K562 (cell line): Measurements from ENCODE around the gene NEK4. TPM values are rescaled to one million over a fixed set of nuclear protein-coding genes. Genes with fewer than 3 reads are reported as not detected.

Source experiments
- CREBBP ChIP-seq: IDR thresholded peaks from one replicate; pipeline ENCODE4 v1.6.1; 2012; ENCODE audit warnings: low read depth, mild to moderate bottlenecking, control low read depth, inconsistent platforms, low read length
- PYGO2 ChIP-seq: fragments of 450-650 bp; IDR thresholded peaks from 2 replicates; pipeline ENCODE4 v1.6.1; 2016; ENCODE audit warnings: mild to moderate bottlenecking, missing genetic modification characterization, moderate library complexity, missing compliant biosample characterization
- SMAD3 ChIP-seq: fragments of 450-650 bp; formaldehyde crosslinking; conservative IDR thresholded peaks from 2 replicates; pipeline ENCODE4 v1.4.0; 2020; ENCODE audit warnings: mild to moderate bottlenecking
- polyA plus RNA-seq, 8 experiments: library from polyadenylated mRNA; depleted of rRNA in 4 of 8; stranded (reverse) in 5 of 8; unstranded in 3 of 8; fragments of >200 nt; fragmentation: Nextera tagmentation in 2 of 8; fragmentation: Illumina TruSeq in 1 of 8; extraction: Ambion mirVana in 2 of 8; extraction: Trizol in 1 of 8; gene quantifications; 2 replicates each; pipeline versions ENCODE4 v1.2.1 to v1.2.3, GENCODE V29; 2011 to 2014; ENCODE audit warnings: inconsistent platforms in 1 of 8, missing spikeins in 1 of 8
- total RNA-seq, 7 experiments: library from RNA; depleted of rRNA in 6 of 7; stranded (reverse); fragments of >200 nt in 6 of 7; fragmentation: Illumina TruSeq in 2 of 7; extraction: Trizol in 2 of 7; gene quantifications; 2 replicates each; pipeline versions ENCODE4 v1.2.1 to v1.2.3, GENCODE V29; 2011 to 2021; ENCODE audit warnings: low replicate concordance in 1 of 7
- TF ChIP-seq, protein P1 (sequence below): sonication (generic); formaldehyde crosslinking; IDR thresholded peaks from 2 replicates; pipeline ENCODE4 v1.4.0; 2020; ENCODE audit warnings: mild to moderate bottlenecking, missing genetic modification reagents
- TF ChIP-seq, protein P2 (sequence below): sonication (generic); formaldehyde crosslinking; IDR thresholded peaks from 2 replicates; pipeline ENCODE4 v1.8.0; 2022; ENCODE audit warnings: mild to moderate bottlenecking, missing genetic modification reagents
- TF ChIP-seq, protein P3 (sequence below): fragments of 200-600 bp; sonication (generic); IDR thresholded peaks from one replicate; pipeline ENCODE4 v1.6.1; 2012; ENCODE audit warnings: mild to moderate bottlenecking, low read depth, low read length, inconsistent platforms

The NEK4 gene
- total and polyA plus RNA-seq, 9 of the 15 experiments (the other 6 are each of a cell fraction or from before 2014, with no cell fraction given) = 5.8 to 23.1 (median 16.6) TPM

DNA sequence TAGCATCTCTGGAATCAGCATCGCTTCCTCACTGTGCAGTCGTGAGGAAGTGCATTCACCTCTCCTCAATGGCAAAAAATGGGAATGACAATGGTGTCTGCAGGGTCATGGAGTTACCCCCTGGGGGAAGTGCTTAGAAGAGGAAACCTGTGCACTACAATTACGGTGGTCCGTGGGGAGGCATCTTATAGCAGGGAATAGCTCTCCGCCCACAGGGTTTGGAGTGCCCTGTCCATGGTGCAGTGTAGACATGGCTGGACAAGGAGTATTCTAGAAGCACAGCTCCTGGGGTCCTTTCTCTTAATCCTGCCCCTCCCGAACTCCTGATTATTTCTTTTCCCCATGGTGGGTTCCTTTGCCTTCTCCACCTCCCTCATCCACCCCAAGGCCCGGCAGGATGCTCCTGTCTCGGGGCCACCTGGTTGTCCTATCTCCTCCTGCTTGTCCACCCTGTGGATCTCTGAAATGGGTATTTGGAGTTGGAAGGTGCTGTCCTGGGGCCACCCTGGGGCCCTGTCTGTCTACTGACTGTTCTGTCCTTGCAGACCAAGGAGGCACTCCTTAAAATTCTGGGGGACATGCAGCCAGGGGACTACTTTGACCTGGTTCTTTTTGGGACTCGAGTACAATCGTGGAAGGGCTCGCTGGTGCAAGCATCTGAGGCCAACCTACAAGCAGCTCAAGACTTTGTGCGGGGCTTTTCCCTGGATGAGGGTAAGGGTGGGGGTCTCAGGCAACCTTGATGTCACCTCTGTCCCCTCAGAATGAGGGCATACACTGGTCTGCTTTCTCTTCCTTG is 11.9 kb upstream of the NEK4 start (continued):
- TF ChIP-seq, protein P1, sequence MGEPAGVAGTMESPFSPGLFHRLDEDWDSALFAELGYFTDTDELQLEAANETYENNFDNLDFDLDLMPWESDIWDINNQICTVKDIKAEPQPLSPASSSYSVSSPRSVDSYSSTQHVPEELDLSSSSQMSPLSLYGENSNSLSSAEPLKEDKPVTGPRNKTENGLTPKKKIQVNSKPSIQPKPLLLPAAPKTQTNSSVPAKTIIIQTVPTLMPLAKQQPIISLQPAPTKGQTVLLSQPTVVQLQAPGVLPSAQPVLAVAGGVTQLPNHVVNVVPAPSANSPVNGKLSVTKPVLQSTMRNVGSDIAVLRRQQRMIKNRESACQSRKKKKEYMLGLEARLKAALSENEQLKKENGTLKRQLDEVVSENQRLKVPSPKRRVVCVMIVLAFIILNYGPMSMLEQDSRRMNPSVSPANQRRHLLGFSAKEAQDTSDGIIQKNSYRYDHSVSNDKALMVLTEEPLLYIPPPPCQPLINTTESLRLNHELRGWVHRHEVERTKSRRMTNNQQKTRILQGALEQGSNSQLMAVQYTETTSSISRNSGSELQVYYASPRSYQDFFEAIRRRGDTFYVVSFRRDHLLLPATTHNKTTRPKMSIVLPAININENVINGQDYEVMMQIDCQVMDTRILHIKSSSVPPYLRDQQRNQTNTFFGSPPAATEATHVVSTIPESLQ (CRISPR knock-in tag) = no peak
- TF ChIP-seq, protein P2, sequence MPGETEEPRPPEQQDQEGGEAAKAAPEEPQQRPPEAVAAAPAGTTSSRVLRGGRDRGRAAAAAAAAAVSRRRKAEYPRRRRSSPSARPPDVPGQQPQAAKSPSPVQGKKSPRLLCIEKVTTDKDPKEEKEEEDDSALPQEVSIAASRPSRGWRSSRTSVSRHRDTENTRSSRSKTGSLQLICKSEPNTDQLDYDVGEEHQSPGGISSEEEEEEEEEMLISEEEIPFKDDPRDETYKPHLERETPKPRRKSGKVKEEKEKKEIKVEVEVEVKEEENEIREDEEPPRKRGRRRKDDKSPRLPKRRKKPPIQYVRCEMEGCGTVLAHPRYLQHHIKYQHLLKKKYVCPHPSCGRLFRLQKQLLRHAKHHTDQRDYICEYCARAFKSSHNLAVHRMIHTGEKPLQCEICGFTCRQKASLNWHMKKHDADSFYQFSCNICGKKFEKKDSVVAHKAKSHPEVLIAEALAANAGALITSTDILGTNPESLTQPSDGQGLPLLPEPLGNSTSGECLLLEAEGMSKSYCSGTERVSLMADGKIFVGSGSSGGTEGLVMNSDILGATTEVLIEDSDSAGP (CRISPR knock-in tag) = no peak
- TF ChIP-seq SMAD3 (CRISPR knock-in tag) (no peak), PYGO2 (tag) (no peak), CREBBP (no peak)
- TF ChIP-seq, protein P3, sequence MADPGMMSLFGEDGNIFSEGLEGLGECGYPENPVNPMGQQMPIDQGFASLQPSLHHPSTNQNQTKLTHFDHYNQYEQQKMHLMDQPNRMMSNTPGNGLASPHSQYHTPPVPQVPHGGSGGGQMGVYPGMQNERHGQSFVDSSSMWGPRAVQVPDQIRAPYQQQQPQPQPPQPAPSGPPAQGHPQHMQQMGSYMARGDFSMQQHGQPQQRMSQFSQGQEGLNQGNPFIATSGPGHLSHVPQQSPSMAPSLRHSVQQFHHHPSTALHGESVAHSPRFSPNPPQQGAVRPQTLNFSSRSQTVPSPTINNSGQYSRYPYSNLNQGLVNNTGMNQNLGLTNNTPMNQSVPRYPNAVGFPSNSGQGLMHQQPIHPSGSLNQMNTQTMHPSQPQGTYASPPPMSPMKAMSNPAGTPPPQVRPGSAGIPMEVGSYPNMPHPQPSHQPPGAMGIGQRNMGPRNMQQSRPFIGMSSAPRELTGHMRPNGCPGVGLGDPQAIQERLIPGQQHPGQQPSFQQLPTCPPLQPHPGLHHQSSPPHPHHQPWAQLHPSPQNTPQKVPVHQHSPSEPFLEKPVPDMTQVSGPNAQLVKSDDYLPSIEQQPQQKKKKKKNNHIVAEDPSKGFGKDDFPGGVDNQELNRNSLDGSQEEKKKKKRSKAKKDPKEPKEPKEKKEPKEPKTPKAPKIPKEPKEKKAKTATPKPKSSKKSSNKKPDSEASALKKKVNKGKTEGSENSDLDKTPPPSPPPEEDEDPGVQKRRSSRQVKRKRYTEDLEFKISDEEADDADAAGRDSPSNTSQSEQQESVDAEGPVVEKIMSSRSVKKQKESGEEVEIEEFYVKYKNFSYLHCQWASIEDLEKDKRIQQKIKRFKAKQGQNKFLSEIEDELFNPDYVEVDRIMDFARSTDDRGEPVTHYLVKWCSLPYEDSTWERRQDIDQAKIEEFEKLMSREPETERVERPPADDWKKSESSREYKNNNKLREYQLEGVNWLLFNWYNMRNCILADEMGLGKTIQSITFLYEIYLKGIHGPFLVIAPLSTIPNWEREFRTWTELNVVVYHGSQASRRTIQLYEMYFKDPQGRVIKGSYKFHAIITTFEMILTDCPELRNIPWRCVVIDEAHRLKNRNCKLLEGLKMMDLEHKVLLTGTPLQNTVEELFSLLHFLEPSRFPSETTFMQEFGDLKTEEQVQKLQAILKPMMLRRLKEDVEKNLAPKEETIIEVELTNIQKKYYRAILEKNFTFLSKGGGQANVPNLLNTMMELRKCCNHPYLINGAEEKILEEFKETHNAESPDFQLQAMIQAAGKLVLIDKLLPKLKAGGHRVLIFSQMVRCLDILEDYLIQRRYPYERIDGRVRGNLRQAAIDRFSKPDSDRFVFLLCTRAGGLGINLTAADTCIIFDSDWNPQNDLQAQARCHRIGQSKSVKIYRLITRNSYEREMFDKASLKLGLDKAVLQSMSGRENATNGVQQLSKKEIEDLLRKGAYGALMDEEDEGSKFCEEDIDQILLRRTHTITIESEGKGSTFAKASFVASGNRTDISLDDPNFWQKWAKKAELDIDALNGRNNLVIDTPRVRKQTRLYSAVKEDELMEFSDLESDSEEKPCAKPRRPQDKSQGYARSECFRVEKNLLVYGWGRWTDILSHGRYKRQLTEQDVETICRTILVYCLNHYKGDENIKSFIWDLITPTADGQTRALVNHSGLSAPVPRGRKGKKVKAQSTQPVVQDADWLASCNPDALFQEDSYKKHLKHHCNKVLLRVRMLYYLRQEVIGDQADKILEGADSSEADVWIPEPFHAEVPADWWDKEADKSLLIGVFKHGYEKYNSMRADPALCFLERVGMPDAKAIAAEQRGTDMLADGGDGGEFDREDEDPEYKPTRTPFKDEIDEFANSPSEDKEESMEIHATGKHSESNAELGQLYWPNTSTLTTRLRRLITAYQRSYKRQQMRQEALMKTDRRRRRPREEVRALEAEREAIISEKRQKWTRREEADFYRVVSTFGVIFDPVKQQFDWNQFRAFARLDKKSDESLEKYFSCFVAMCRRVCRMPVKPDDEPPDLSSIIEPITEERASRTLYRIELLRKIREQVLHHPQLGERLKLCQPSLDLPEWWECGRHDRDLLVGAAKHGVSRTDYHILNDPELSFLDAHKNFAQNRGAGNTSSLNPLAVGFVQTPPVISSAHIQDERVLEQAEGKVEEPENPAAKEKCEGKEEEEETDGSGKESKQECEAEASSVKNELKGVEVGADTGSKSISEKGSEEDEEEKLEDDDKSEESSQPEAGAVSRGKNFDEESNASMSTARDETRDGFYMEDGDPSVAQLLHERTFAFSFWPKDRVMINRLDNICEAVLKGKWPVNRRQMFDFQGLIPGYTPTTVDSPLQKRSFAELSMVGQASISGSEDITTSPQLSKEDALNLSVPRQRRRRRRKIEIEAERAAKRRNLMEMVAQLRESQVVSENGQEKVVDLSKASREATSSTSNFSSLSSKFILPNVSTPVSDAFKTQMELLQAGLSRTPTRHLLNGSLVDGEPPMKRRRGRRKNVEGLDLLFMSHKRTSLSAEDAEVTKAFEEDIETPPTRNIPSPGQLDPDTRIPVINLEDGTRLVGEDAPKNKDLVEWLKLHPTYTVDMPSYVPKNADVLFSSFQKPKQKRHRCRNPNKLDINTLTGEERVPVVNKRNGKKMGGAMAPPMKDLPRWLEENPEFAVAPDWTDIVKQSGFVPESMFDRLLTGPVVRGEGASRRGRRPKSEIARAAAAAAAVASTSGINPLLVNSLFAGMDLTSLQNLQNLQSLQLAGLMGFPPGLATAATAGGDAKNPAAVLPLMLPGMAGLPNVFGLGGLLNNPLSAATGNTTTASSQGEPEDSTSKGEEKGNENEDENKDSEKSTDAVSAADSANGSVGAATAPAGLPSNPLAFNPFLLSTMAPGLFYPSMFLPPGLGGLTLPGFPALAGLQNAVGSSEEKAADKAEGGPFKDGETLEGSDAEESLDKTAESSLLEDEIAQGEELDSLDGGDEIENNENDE = no peak
